ENCODE data around the gene C20orf204. TPM values are rescaled to one million over a fixed set of nuclear protein-coding genes. Genes with fewer than 3 reads are reported as not detected.

C20orf204 gene
- total and polyA plus RNA-seq, 2 of the 8 experiments (the other 6 are each of a cell fraction or from before 2014, with no cell fraction given): 0.39 to 0.52 TPM

GRCh38 chr20:64025101-64025825 is 10.7 kb upstream of the C20orf204 start:
- H4K5ac ChIP-seq (ENCODE audit: insufficient read length, low read depth, low read length): no peak overlapping the region
- H3K23ac ChIP-seq (ENCODE audit: insufficient read length): no peak overlapping the region
- no peak overlapping the region for H4K8ac ChIP-seq (ENCODE audit: extremely low read depth, insufficient read depth, low read length)
- no peak for FAIRE-seq
- WGBS, 2 experiments (ENCODE audit: extremely low coverage in 1 of 2, insufficient coverage in 1 of 2, insufficient read length in 1 of 2, insufficient replicate concordance in 2 of 2, low coverage in 1 of 2, low lambda C conversion rate in 2 of 2, missing lambda C conversion rate in 1 of 2): 89% methylated on average over 18 of the region's 18 CpGs; no CpG with 5 or more reads in 1 of the 2 experiments
- no peak overlapping the region for H3K4me3 ChIP-seq (ENCODE audit: extremely low read depth in 1 of 4, insufficient read depth in 2 of 4, low read depth in 3 of 4, low read length in 4 of 4)
- TF ChIP-seq CTBP2 (IDR thresholded peaks at IDR 0.05; ENCODE audit: borderline replicate concordance, insufficient read depth, insufficient read length, low read length) (no peak), POU5F1 (IDR thresholded peaks at IDR 0.05; ENCODE audit: low read depth, low read length) (no peak)
- peaks cover 10% of the 10 kb centered on the region for H3K79me1 ChIP-seq (ENCODE audit: low read depth, low read length)
- H3K56ac ChIP-seq (replicated peaks; ENCODE audit: insufficient read length, low read depth, low read length): no peak overlapping the region
- ChIA-PET CTCF (ENCODE audit: partially characterized antibody) (interaction anchor here (3.0 kb wide), 1 partner anchor 95 kb away, joined by 17 read pairs; no protein-coding TSS in a partner anchor), POLR2A (ENCODE audit: partially characterized antibody) (interaction anchor here (0.7 kb wide), 1 partner anchor 9 kb away, joined by 3 read pairs; no protein-coding TSS in a partner anchor)
- no peak for DNase-seq (ENCODE audit: low read depth in 1 of 2, low spot score in 2 of 2)
- H2BK12ac ChIP-seq (ENCODE audit: low read depth, low read length): no peak overlapping the region
- no peaks in the 10 kb centered on the region for H3K9me3 ChIP-seq (ENCODE audit: insufficient read depth in 2 of 2, low read depth in 1 of 2, low read length in 1 of 2)
- no peaks in the 10 kb centered on the region for H3K27me3 ChIP-seq (replicated peaks in 1 of 4; ENCODE audit: control insufficient read depth in 3 of 4, extremely low read depth in 1 of 4, insufficient read depth in 3 of 4, low read length in 3 of 4)
- H3K4me1 ChIP-seq (replicated peaks in 1 of 4; ENCODE audit: control insufficient read depth in 3 of 4, insufficient read depth in 4 of 4, low read length in 3 of 4): no peaks in the 10 kb centered on the region
- no peak overlapping the region for H4K91ac ChIP-seq (replicated peaks; ENCODE audit: insufficient read length, low read length)
- H2BK120ac ChIP-seq (replicated peaks; ENCODE audit: low read depth, low read length): no peak overlapping the region
- no peak overlapping the region for H2BK20ac ChIP-seq (ENCODE audit: low read length)
- peaks cover 21 to 56% (median 46%) of the 10 kb centered on the region in 4 experiments for H3K36me3 ChIP-seq (ENCODE audit: control insufficient read depth in 2 of 4, insufficient read depth in 4 of 4, low read length in 3 of 4)
- no peak overlapping the region for H2BK15ac ChIP-seq (ENCODE audit: low read length)
- no peak overlapping the region for H3K9ac ChIP-seq (replicated peaks in 1 of 4; ENCODE audit: extremely low read depth in 1 of 4, low read depth in 3 of 4, low read length in 3 of 4)
- H2AK5ac ChIP-seq (ENCODE audit: low read depth, low read length): no peak overlapping the region
- no peak overlapping the region for H3K4ac ChIP-seq (replicated peaks; ENCODE audit: insufficient read length, low read depth, low read length)
- H2BK5ac ChIP-seq (ENCODE audit: low read depth, low read length): no peak overlapping the region
- no peak overlapping the region for H2AFZ ChIP-seq (ENCODE audit: low read length)
- no peak overlapping the region for H3K18ac ChIP-seq (ENCODE audit: extremely low read depth, low read length)
- no peak overlapping the region for H3K14ac ChIP-seq (ENCODE audit: insufficient read length)
- H3K27ac ChIP-seq (ENCODE audit: low read depth, low read length): no peak overlapping the region
- H4K20me1 ChIP-seq (replicated peaks in 1 of 2; ENCODE audit: control insufficient read depth in 1 of 2, insufficient read depth in 2 of 2, low read length in 2 of 2): peaks cover 3 to 19% of the 10 kb centered on the region in 2 experiments
- H3K4me2 ChIP-seq (ENCODE audit: insufficient read depth in 1 of 2, low read depth in 2 of 2, low read length in 2 of 2): no peak overlapping the region
- H3K23me2 ChIP-seq (ENCODE audit: low read depth, low read length): 0 out of 2 replicates have a peak, but pooled peaks cover 4% of the 10 kb centered on the region
- H3K79me2 ChIP-seq (ENCODE audit: control insufficient read depth in 1 of 2, insufficient read depth in 2 of 2, low read length in 2 of 2): no peaks in the 10 kb centered on the region
